Ishikawa (cell line): Measurements from ENCODE around the gene OSBPL1A.

Experiments
- CEBPB ChIP-seq: IDR thresholded peaks from 2 replicates; pipeline ENCODE4 v1.6.1; 2012
- CREB1 ChIP-seq: IDR thresholded peaks from 2 replicates; pipeline ENCODE4 v1.6.1; 2012; ENCODE audit warnings: low read depth
- EGR1 ChIP-seq: IDR thresholded peaks from 2 replicates; pipeline ENCODE4 v1.6.1; 2012
- EP300 ChIP-seq: IDR thresholded peaks from 2 replicates; pipeline ENCODE4 v1.6.1; 2012; ENCODE audit warnings: borderline replicate concordance
- FOXM1 ChIP-seq: IDR thresholded peaks from 2 replicates; pipeline ENCODE4 v1.6.1; 2012; ENCODE audit warnings: low read depth, borderline replicate concordance
- MAX ChIP-seq: IDR thresholded peaks from 2 replicates; pipeline ENCODE4 v1.6.1; 2012
- NFIC ChIP-seq: IDR thresholded peaks from 2 replicates; pipeline ENCODE4 v1.6.1; 2012
- RAD21 ChIP-seq: IDR thresholded peaks from 2 replicates; pipeline ENCODE4 v1.6.1; 2012; ENCODE audit warnings: low read depth
- REST ChIP-seq: IDR thresholded peaks from 2 replicates; pipeline ENCODE4 v1.6.1; 2012; ENCODE audit warnings: low read depth, mild to moderate bottlenecking
- TAF1 ChIP-seq: IDR thresholded peaks from 2 replicates; pipeline ENCODE4 v1.6.1; 2012; ENCODE audit warnings: low read depth, mild to moderate bottlenecking
- TCF12 ChIP-seq: IDR thresholded peaks from 2 replicates; pipeline ENCODE4 v1.6.1; 2012; ENCODE audit warnings: low read depth
- TEAD4 ChIP-seq: IDR thresholded peaks from 2 replicates; pipeline ENCODE4 v1.6.1; 2012
- USF1 ChIP-seq: IDR thresholded peaks from 2 replicates; pipeline ENCODE4 v1.6.1; 2012
- YY1 ChIP-seq: IDR thresholded peaks from 2 replicates; pipeline ENCODE4 v1.6.1; 2012; ENCODE audit warnings: low read depth
- ZBTB7A ChIP-seq: IDR thresholded peaks from 2 replicates; pipeline ENCODE4 v1.6.1; 2012; ENCODE audit warnings: low read depth

The OSBPL1A gene

GRCh38 chr18:24326211-24326610 is 71.4 kb downstream of the OSBPL1A start:
- TF ChIP-seq EGR1 (no peak), ZBTB7A (no peak), FOXM1 (no peak), CREB1 (no peak), EP300 (no peak), REST (no peak), TCF12 (no peak), CEBPB (no peak), RAD21 (no peak), TAF1 (no peak), TEAD4 (no peak), NFIC (no peak), MAX (no peak), YY1 (no peak), USF1 (no peak)

GRCh38 chr18:24322584-24323136 is 75.0 kb downstream of the OSBPL1A start:
- no peak for TF ChIP-seq ZBTB7A
- no peak for TF ChIP-seq MAX
- no peak for TF ChIP-seq TEAD4
- no peak for TF ChIP-seq EP300
- TF ChIP-seq NFIC = no peak
- TF ChIP-seq TAF1 = no peak
- no peak for TF ChIP-seq CEBPB
- no peak for TF ChIP-seq RAD21
- no peak for TF ChIP-seq YY1
- no peak for TF ChIP-seq FOXM1
- no peak for TF ChIP-seq REST
- TF ChIP-seq CREB1 = no peak
- no peak for TF ChIP-seq TCF12
- TF ChIP-seq EGR1 = no peak
- no peak for TF ChIP-seq USF1

GRCh38 chr18:24321071-24321470 is 76.6 kb downstream of the OSBPL1A start:
- TF ChIP-seq RAD21 (no peak), TCF12 (no peak), CEBPB (no peak), CREB1 (no peak), REST (no peak), ZBTB7A (no peak), EGR1 (no peak), TAF1 (no peak), USF1 (no peak), NFIC (no peak), TEAD4 (no peak), FOXM1 (no peak), YY1 (no peak)

- TF ChIP-seq MAX = no peak
- TF ChIP-seq REST = no peak
- TF ChIP-seq TAF1 = no peak
- TF ChIP-seq USF1 = no peak
- TF ChIP-seq CEBPB = no peak
Measured at GRCh38 chr18:24319757-24320156, 77.9 kb downstream of the OSBPL1A start.
